H1 (cell line): ENCODE data around the gene MYCBPAP.

ENCODE experiments used
- ASH2L ChIP-seq: fragments of 200-600, 300-600 bp; sonication (generic); IDR thresholded peaks from one replicate; pipeline ENCODE4 v1.7.1; 2017; ENCODE audit warnings: low read length
- CTCF ChIP-seq, 3 experiments: IDR thresholded peaks; 1 replicate in 2 of 3; 2 replicates in 1 of 3; pipeline versions ENCODE4 v1.5.1 to v1.6.1; 2011; ENCODE audit warnings: low read length in 3 of 3, mild to moderate bottlenecking in 3 of 3, inconsistent platforms in 2 of 3, low read depth in 1 of 3, moderate library complexity in 1 of 3; ENCODE audit not compliant: insufficient read depth in 1 of 3; ENCODE audit errors: control extremely low read depth in 1 of 3
- POLR2A ChIP-seq, 2 experiments: IDR thresholded peaks; 1 replicate in 1 of 2; 2 replicates in 1 of 2; pipeline ENCODE4 v1.6.1; 2011; ENCODE audit warnings: low read depth in 2 of 2, low read length in 2 of 2, mild to moderate bottlenecking in 2 of 2; ENCODE audit errors: control extremely low read depth in 1 of 2
- SUZ12 ChIP-seq: fragments of 200-600 bp; sonication (generic); IDR thresholded peaks from 2 replicates; pipeline ENCODE4 v1.6.1; 2012; ENCODE audit warnings: mild to moderate bottlenecking, inconsistent platforms, low read length, moderate library complexity, mixed read lengths
- USF2 ChIP-seq: IDR thresholded peaks from 2 replicates; pipeline ENCODE4 v1.6.1; 2011; ENCODE audit warnings: low read length, improper control_type of control experiment

- TF ChIP-seq CTCF (IDR thresholded peaks at IDR 0.05; ENCODE audit: control extremely low read depth in 1 of 3, insufficient read depth in 1 of 3, low read depth in 1 of 3, low read length in 3 of 3) (no peak), ASH2L (no peak), POLR2A (IDR thresholded peaks at IDR 0.05; ENCODE audit: control extremely low read depth in 1 of 2, low read depth in 2 of 2, low read length in 2 of 2) (no peak), SUZ12 (no peak), USF2 (no peak)
These were observed 19.4 kb upstream of the MYCBPAP start for GRCh38 chr17:50488880-50489279.
